ENCODE data around the gene ALDOA. TPM values are rescaled to one million over a fixed set of nuclear protein-coding genes. Genes with fewer than 3 reads are reported as not detected.

The ALDOA gene
- total and polyA plus RNA-seq, 2 experiments from 2014 or later, result 397 to 882 TPM

GRCh38 chr16:30088832-30089624, 23.5 kb downstream of the ALDOA start:
- H4K20me1 ChIP-seq (ENCODE audit: insufficient read depth, poor library complexity, severe bottlenecking), result no peaks in the 10 kb centered on the region
- H3K4me2 ChIP-seq, result no peak overlapping the region
- H3K4me1 ChIP-seq (ENCODE audit: insufficient read depth), result peaks cover 6% of the 10 kb centered on the region
- H3K27ac ChIP-seq, result no peak overlapping the region
- H3K27me3 ChIP-seq, result no peaks in the 10 kb centered on the region
- 87% methylated on average over 21 of the region's 22 CpGs for WGBS (ENCODE audit: low lambda C conversion rate, missing lambda C conversion rate)
- H2AFZ ChIP-seq, result no peak overlapping the region
- no peaks in the 10 kb centered on the region for H3K9me3 ChIP-seq (ENCODE audit: low read depth)
- H3K4me3 ChIP-seq, result no peak overlapping the region
- no peak for DNase-seq (ENCODE audit: low spot score)
- H3K9me2 ChIP-seq (replicated peaks; ENCODE audit: insufficient read depth), result no peaks in the 10 kb centered on the region
- no peaks in the 10 kb centered on the region for H3K36me3 ChIP-seq (replicated peaks; ENCODE audit: insufficient read depth, low read depth)
- H3K79me2 ChIP-seq, result no peaks in the 10 kb centered on the region
- TF ChIP-seq EZH2 (IDR thresholded peaks at IDR 0.05; ENCODE audit: borderline replicate concordance) (no peak), CTCF (IDR thresholded peaks at IDR 0.05; ENCODE audit: poor library complexity) (no peak), EZH2phosphoT487 (IDR thresholded peaks at IDR 0.05; ENCODE audit: low read depth, severe bottlenecking, unreplicated experiment) (no peak)

GRCh38 chr16:30090610-30091331, 25.2 kb downstream of the ALDOA start:
- WGBS (ENCODE audit: low lambda C conversion rate, missing lambda C conversion rate), result 84% methylated on average over 25 of the region's 26 CpGs
- no peaks in the 10 kb centered on the region for H3K36me3 ChIP-seq (replicated peaks; ENCODE audit: insufficient read depth, low read depth)
- DNase-seq (ENCODE audit: low spot score), result no peak
- peaks cover 15% of the 10 kb centered on the region for H3K4me1 ChIP-seq (ENCODE audit: insufficient read depth)
- H4K20me1 ChIP-seq (ENCODE audit: insufficient read depth, poor library complexity, severe bottlenecking), result no peaks in the 10 kb centered on the region
- TF ChIP-seq EZH2phosphoT487 (IDR thresholded peaks at IDR 0.05; ENCODE audit: low read depth, severe bottlenecking, unreplicated experiment) (no peak), EZH2 (IDR thresholded peaks at IDR 0.05; ENCODE audit: borderline replicate concordance) (no peak), CTCF (IDR thresholded peaks at IDR 0.05; ENCODE audit: poor library complexity) (no peak)
- H3K4me3 ChIP-seq, result no peak overlapping the region
- peak overlapping the region; percentile 76 for H2AFZ ChIP-seq
- peaks cover 11% of the 10 kb centered on the region for H3K79me2 ChIP-seq
- H3K4me2 ChIP-seq, result peak overlapping the region; percentile 92
- H3K9me2 ChIP-seq (replicated peaks; ENCODE audit: insufficient read depth), result no peaks in the 10 kb centered on the region
- H3K27ac ChIP-seq, result peak overlapping the region; percentile 3
- H3K9me3 ChIP-seq (ENCODE audit: low read depth), result no peaks in the 10 kb centered on the region
- H3K27me3 ChIP-seq, result no peaks in the 10 kb centered on the region

GRCh38 chr16:30091474-30092372, 26.2 kb downstream of the ALDOA start, which contains the start of gene TBX6:
Gene TBX6, minus strand, starts transcription at chr16:30091924. Its CDS starts 731 bp downstream, at chr16:30091193.
- no peaks in the 10 kb centered on the region for H3K9me3 ChIP-seq (ENCODE audit: low read depth)
- H3K27ac ChIP-seq, result peak within 1 kb of the TSS; percentile 53
- 2% methylated on average over 74 of the region's 76 CpGs for WGBS (ENCODE audit: low lambda C conversion rate, missing lambda C conversion rate)
- TF ChIP-seq EZH2phosphoT487 (IDR thresholded peaks at IDR 0.05; ENCODE audit: low read depth, severe bottlenecking, unreplicated experiment) (no peak), CTCF (IDR thresholded peaks at IDR 0.05; ENCODE audit: poor library complexity) (peak; percentile 75), EZH2 (IDR thresholded peaks at IDR 0.05; ENCODE audit: borderline replicate concordance) (no peak)
- no peaks in the 10 kb centered on the region for H3K36me3 ChIP-seq (replicated peaks; ENCODE audit: insufficient read depth, low read depth)
- peak within 1 kb of the TSS; percentile 92 for H3K4me2 ChIP-seq
- no peaks in the 10 kb centered on the region for H4K20me1 ChIP-seq (ENCODE audit: insufficient read depth, poor library complexity, severe bottlenecking)
- peaks cover 15% of the 10 kb centered on the region for H3K4me1 ChIP-seq (ENCODE audit: insufficient read depth)
- no peaks in the 10 kb centered on the region for H3K9me2 ChIP-seq (replicated peaks; ENCODE audit: insufficient read depth)
- H3K4me3 ChIP-seq, result peak within 1 kb of the TSS; percentile 25
- no peaks in the 10 kb centered on the region for H3K27me3 ChIP-seq
- peak; percentile 97 for DNase-seq (ENCODE audit: low spot score)
- peak within 1 kb of the TSS; percentile 76 for H2AFZ ChIP-seq
- peaks cover 11% of the 10 kb centered on the region for H3K79me2 ChIP-seq

Measured in hepatocyte (in vitro differentiated cells).